GM21529 (cell line): ENCODE results near the gene TMC3.

ENCODE experiments used
- ATAC-seq: cut with Tn5 transposase; IDR thresholded peaks from one replicate; pipeline ENCODE4 v1.9.1; 2021; ENCODE audit not compliant: unreplicated experiment

Gene TMC3

DNA sequence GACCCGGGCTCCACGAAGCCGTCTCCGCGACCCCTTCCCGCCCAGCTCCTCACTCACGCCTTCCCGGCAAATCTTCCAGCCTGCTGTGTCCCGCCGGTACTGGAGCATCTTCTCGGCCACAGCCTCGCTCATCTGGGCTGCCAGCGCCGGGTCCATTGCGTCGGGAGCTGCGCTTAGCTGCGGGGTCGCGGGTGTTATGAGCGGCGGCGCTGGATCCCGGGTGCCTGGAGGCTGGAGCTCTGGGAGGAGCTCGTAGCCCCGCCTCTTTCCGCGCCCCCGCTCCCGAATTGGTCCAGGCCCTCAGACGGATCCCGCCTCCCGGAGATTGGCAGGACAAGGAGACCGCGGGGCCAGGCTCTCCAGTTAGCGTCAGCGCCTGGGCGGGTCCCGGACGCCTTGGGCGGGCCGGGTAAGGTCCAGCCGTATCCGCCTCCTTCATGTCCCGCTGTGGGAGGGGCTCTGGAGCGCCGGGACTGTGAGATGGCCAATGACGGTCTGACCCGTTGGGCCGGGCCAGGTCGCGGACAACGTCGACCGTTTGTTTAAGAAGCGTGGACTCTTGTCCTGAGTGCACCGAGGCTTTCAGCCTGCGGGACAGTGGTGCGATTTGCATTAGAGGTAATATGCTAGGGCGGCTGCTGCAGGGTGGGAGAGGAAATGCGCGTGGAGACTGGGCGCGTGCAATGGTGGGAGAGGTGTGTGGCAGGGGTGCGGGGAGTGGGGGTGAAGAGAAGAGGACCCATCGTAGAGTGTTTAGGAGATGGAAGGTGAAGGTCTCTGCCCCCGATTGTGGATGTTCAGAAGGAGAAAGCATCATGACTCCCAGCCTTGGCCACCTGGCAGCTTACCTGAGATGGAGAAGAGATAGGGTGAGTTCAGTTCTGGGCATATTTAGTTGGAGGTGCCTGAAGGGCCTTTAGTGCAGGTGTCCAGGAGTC lies 49.8 kb downstream of the TMC3 start, which contains the start of gene STARD5:
STARD5 (minus strand) TSS at position 198 of the 938 bp plus-strand sequence; CDS start at position 156, 42 bp downstream.
- ATAC-seq, result peak; percentile 99

DNA sequence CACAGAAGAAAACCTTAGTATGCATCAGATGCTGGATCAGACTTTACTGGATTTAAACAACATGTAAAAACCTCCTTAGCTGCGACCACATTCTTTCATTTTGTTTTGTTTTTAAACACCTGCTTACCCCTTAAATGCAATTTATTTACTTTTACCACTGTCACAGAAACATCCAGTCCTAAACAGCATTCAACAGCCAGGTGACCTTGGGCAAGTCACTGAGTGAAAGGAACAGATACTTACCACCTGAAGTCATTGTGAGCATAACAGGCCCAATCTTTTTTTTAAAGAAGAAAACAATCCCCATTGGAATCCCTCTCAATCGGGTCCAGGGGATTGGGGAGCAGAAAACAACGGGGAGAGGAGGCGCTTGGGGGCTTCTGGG lies 50.5 kb downstream of the TMC3 start:
- ATAC-seq, result peak; percentile 17

DNA sequence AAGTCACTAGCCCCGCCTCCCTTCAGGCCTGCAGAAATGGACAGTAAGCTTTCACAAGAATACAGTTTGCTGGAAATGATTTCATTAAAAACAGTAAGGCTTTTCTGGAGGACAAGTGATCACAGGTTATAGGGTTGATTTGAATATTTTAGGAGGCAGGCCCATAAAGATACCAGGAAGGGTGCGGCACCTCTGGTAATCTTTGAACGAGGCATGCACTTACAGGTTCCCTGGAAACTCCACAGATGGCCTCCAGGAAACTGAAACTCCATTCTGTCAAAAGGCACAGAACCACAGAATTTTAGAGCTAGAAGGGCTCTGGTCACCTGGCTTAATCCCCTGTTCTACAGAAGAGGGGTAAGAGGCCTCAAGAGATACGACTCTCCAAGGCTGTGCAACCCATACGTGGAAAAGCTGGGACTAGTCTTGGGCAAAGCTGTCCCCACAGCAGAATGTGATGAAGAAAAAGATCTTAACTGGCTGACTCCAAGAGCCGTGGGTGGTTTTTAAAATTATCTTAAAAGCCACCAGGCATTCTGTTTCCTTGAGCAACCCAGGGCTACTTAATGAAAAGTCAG lies 51.2 kb downstream of the TMC3 start:
- no peak for ATAC-seq

DNA sequence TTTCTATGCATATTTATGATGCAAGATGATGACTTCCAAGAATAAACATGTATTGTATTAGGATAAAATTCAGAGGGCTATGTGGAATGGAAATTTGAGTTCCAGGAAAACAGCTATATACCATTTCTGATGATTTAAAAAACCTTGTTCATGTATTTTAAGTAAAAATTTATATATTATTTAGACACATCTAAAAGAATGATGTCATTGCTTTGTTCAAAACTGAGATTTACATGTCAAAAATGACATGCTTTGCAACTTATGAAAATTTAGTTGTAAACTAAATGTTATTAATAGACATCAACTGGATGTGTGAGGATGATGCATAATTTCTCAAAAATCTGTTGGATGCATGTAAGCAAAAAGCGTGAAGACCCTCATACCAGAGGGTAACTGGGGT lies 52.3 kb downstream of the TMC3 start:
- ATAC-seq, result no peak

DNA sequence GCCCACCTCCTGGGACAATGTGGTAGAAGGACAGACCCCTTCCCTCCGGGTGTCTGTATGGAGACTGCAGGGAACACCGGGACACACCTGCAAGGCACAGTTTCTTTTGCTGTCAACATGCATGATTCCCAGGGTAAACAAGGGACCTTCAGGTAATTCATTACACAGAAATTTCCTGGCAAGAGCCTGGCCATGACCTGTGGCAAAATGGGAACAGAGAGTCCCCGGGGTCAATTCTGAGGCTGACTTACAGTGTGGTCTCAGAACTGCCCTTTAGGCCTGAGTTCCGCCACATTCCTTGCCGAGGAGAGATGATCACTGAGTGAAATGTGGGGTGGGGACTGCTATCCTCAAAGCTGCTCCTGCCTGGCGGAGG lies 56.4 kb downstream of the TMC3 start:
- no peak for ATAC-seq

DNA sequence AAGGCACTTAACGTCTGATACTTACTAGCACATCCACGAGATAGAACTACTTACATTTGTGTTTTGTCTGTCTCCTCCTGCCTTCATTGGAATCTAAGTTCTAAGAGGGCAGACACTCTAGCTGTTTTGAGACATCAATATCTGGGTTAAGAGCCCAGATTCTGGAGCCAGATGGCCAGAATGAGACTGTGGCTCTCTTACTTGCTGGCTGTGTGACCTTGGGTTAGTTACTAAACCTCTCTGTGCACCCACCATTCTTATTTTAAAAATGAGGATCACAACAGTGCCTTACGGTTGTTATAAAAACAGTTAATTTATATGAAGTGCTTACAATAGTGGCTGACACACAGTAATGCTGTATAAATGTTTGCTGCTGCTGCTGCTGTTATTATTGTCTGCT lies 57.7 kb downstream of the TMC3 start:
- no peak for ATAC-seq

DNA sequence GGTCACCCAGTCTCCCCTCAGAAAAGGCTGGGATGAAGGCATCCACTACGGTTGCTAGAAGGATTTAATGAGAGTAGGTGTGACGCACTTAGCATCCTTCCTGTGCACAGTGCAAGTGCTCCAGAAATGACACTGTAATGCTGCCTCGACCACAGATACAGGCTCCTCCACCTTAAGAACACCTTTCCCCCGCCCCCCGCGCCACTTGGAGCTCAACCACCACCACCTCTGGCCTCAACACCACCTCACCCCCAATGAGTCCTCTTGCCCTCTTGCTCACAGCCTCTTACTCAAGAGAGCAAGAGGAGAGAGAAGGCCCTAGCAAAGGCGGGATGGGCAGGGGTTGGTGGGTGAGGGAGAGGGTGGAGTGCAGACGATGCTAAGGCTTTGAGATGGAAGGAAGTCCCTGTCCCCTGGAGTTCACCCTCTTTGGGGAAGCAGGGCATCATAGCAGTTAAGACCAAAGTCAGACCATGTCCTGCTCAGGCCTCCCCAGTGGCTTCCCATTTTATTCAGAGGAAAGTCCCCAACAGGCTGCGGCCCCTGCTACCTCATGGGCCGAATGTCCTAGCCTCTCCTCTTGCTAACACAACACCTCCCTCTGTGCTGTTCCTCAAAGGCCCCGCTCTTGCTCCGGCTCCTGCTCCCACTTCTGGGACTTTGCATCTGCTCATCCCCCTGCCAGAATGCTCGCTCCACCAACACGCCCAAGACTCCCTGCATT lies 58.4 kb downstream of the TMC3 start:
- no peak for ATAC-seq

DNA sequence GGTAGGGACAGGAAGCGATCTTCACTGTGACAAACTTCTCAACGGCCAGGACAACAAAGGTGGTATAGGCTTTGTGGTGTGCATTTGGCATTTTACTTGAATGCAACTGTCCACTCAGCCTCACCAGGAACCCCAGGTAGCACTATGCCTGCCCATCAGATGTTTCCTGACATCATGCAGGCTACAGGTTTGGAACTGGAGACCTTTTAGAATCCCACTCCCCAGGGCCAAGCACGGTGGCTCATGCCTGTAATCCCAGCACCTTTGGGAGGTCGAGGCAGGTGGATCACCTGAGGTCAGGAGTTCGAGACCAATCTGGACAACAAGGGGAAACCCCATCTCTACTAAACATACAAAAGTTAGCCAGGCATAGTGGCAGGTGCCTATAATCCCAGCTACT lies 59.6 kb downstream of the TMC3 start:
- ATAC-seq, result no peak

DNA sequence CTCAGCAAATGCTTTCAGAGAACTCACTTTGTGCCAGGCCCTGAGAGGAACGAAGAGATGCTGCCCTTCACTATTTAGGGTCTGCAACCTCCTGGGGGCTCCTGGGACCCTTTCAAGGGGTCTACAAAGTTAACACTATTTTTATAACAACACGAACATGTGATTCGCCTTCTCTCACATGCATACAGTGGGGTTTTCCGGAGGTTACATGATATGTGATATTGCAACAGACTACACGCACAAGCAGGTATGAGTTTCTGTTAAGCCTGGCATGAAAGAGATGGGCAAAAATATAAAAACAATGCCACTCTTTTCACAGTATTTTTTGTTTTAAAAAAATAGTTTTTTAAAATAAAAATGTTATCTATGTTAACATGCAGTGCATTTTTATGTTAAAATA lies 60.3 kb downstream of the TMC3 start:
- no peak for ATAC-seq

DNA sequence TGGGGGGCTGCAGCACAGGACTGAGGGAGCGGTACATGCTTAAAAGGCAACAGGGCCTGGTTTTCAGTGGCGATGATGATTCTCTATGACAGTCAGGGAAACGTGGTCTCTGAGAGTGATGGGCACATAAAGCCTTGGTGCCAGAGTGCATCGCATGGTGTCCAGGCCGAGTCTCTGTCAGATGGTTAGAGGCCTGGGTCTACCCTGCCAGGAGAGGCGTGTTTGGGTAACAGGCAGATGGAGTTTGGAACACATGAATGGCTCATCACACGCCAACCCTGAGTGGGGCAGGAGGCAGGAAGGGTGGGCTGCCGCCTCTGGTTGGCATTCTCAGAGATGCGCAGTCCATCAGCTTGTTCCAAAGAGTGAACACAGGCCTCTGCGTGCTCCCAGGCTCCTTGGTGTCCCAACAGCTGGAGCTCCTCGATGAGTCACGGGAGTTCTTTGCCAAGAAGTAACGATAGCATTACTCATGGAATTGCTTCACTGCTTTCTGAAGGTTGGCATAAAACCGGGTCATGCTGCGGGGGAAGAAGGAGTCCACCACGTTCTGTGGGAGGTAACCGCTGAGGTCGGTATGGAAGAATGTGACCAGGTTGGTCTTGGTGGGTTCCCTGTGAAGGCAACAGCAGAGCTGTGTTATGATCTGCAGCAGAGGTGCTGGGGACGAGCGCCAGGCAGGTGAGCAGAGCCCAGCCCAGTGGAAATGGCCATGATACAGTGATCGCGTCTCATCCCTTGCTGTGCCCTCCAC lies 61.0 kb downstream of the TMC3 start:
- ATAC-seq, result no peak

DNA sequence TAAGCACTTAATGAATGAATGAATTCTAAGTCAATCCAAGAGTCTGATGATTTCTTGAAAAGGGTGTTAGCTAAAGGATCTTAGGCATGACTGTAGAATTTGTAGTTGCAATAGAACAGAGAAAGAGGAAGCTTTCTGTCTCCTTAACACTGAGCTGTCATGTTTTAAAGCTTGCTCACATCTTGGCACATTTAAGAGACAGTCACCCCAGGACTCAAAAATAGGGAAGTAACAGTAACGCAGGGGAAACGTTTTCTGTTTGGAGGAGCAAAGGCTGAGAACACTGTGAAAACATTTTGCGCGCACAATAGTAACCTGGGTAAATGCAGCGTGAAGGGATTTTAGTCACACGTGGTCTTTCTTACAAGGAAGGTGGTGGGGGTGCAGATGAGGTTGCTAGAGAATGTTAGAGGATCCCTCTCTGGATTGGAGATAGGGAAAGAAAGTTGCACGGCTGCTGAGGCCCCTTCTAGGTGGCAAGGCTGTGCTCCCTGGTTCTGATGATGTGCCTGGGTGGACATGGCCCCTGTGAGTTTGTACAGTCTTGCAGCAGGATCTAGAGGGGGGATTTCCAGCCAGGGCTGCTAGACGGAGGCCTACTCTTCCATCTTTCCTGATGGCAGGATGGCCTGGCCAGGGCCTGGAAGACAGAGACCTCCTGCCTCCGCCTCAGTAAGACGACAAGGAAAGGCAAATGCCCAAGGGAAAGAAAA lies 62.1 kb downstream of the TMC3 start:
- ATAC-seq, result peak; percentile 56

DNA sequence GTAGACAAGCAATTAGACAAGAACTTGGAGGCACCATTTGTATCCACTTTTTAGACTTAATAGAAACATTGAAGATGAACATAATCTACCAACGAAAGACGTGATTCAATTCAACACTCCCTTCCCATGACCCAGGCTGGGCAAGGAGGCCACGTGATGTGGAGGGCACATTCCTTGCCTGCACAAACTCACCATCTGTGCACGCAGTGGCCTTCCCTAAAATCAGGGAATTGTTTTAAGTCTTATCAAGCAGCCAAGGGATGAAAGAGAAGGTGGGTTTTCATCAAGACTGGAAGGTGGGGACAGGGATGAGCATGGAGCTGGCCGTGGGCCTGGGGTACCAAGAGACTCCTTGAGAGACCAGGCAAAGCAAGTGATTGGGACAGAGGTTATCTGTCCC lies 63.5 kb downstream of the TMC3 start:
- no peak for ATAC-seq

DNA sequence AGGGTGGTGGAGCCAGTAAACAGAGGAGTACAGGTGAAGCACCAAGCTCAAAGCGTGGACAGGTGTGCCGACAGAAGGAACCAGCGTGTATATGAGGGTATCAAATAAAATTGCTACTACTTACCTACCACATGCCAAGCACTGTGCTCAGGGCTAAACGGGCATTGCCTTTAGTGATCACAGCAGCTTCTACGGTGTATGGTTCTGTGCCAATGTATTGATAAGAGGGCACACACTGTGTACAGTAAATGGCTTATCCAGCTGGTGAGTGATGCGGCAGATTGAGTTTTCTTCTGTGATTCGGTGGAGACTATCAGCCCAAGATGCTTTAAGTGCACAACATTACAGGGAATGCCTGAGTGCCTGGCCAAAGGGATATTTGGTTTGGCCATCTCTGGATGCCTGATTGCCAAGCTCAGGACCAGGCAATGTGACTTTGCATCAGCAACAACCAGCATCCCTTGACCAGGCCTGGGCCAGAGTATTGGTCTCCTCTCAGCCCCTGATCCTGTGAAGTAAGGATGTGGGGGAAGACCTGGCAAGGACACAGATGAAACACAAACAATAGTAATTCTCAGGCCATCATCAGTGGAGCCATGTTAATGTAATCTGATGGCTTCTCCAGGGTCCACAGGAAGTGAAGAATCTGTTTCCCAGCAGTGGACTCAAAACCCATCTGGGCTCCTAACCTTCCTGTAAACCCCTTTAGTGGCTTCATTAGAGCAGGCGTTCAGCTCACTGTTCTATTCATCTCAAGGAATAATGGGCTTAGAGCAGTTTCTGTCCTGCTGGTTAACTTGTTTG lies 64.2 kb downstream of the TMC3 start:
- no peak for ATAC-seq

DNA sequence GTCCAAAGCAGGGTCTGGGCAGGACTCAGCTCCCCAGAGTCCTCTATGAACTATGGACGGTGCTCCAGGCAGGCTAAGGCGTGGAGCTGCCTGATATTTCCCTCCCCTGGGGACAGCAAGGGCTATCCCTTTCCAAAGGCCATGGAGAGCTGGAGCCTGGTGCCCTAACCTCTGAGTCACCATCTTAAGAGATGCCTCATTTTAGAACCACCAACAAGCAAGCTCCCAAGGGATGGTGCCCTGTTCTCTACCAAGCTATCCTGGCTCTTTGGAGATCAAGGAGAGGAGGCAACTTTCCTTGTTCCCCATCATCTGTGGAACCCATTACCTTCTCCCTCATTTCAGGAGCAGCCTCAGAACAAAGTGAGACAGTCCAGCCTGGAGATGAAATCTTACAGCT lies 65.8 kb downstream of the TMC3 start:
- ATAC-seq, result no peak

DNA sequence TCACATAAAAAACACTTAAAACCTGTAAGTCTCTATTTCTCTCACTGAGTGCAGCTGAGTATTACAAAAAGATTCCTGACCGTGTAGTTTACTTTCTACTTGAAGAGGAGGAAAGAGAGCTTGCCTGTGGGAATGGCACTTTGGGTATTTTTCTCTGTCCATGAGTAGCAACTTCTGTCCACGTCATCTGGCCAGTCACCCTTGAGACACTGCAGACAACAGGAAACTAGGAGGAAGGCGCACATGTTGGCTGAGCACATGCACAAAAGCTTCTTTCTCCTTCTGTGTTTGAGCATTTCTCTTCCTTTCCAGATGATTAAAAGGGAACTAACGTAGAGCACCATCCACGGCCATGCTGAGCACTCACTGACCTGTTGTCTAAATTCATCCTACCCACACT lies 69.8 kb downstream of the TMC3 start:
- no peak for ATAC-seq

DNA sequence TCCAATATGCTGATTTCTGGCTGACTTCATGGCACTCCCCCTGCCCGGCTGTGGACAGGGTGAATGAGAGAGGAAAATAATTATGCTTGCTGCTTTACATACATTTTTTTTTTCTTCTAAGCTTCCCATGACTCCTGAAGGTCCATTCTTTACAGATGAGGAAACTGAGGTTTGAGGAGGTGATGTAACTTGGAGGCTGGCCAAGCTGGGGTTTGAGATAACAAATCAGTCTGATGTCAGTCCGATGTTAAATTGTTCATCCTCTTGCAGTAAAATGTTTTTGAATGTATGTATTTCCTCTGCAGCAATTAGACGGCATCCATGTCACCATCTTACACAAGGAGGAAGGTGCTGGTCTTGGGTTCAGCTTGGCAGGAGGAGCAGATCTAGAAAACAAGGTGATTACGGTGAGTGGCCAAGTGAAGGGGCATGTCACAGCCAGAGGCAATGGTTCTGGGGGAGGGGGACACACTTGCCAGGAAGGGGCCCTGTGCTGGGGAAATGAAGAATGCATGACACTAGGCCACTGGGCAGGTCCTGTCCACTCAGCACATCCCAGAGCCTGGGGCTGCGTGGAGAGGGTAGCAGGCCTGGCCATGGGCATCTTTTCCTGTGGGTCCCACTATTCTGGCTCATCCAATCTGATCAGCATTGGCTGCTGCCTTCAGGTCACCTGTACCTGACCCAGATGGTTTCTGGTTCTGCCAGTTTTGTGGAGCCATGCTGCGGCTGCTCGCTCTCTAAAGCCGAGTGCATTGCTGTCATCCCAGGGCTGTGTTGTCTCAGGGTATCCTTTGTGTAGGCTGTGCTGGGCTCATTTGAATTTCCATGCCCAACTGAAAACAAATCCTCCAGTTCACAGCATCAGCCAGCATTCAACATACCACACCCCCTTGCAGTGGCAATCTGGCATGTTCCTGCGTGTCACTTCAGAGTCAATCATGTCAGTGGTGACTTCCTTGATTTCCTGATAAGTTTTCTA lies 70.5 kb downstream of the TMC3 start:
- ATAC-seq, result no peak

DNA sequence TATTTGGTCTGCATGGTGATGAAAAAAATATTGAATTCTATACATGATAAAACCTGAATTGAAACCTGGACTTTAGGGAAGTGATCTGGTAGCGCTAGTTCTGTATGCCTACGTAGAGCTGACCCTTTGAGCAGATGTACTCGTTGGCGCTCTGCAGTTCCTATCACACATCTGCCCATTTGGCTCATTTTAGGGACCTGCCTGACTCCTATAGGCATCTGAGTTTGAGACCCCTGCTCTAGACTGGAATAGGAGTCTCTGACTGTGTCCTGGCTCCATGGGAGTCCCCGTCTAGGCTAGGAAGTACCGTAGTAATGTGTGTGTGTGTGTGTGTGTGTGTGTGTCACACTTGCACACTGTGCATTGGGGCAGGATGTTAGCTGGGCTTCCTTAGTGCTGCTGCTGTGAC lies 71.3 kb downstream of the TMC3 start:
- no peak for ATAC-seq

DNA sequence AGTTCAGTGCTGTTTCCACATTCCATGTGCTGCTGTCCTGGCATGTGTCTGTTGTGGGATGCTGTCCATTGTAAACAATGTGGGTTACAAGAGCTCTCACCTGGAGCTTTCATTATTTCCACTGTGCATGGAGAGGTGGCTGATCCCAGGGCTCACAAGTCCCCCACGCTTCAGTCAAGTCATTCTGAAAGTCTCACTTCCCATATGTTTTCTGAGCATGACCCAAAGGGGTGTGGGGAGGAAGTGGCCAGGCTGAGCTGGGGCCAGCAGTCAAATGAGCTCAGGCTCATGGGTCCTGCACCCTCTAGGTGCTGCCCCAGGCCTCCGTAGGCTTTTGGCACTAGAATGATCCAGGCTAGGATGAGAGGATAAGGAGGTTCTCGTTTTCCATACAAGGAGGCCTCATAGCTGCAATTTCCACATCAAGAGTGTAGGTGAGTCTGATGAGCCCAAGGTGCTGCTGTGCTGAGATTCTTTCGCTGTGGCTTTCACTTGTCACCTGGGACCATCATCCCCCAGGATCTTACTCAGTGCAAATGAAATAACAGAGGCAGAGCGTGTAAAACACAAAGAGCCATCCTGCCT lies 72.1 kb downstream of the TMC3 start:
- ATAC-seq, result peak; percentile 80
